Ascending aorta (tissue), 2 donors: ENCODE data around the gene YPEL3. TPM values are rescaled to one million over a fixed set of nuclear protein-coding genes. Genes with fewer than 3 reads are reported as not detected.
A peak's percentile ranks its signal among the peaks of the same experiment; 100 is the strongest.

Experiments used
- DNase-seq, 2 donors: peaks; one replicate each; pipeline ENCODE4 v3.0.0-alpha.2; 2019; ENCODE audit warnings: low spot score in 2 of 2
- H3K27ac ChIP-seq, 2 donors: fragments of 200-600 bp; sonication (generic); one replicate each; pipeline ENCODE4 v1.5.1; 2016 to 2017; ENCODE audit warnings: mild to moderate bottlenecking in 1 of 2
- H3K27me3 ChIP-seq: fragments of 200-600 bp; sonication (generic); one replicate; pipeline ENCODE4 v1.5.1; 2017
- H3K36me3 ChIP-seq, 2 donors: fragments of 200-600 bp; sonication (generic); one replicate each; pipeline ENCODE4 v1.5.1; 2016
- H3K4me1 ChIP-seq, 2 donors: fragments of 200-600 bp; sonication (generic); one replicate each; pipeline ENCODE4 v1.5.1; 2016 to 2017; ENCODE audit warnings: mild to moderate bottlenecking in 1 of 2
- H3K4me3 ChIP-seq, 2 donors: fragments of 200-600 bp; sonication (generic); one replicate each; pipeline ENCODE4 v1.5.1; 2016 to 2017; ENCODE audit warnings: mild to moderate bottlenecking in 1 of 2
- H3K9me3 ChIP-seq, 2 donors: fragments of 200-600 bp; sonication (generic); one replicate each; pipeline ENCODE4 v1.5.1; 2016
- intact Hi-C: fragments of 100-400 bp; cut with DNase I; formaldehyde crosslinking; loops from one replicate; pipeline ENCODE4 v1.15.1; 2023
- total RNA-seq: library from RNA; depleted of rRNA; stranded (reverse); fragments of >200 nt; gene quantifications from one replicate; pipeline ENCODE4 v1.1.0, GENCODE V29; 2016
- TF ChIP-seq, protein P1 (sequence below), 3 experiments: fragments of 200-600 bp in 2 of 3; fragments of 450-650 bp in 1 of 3; sonication (generic) in 2 of 3; IDR thresholded peaks; one replicate each; pipeline ENCODE4 v1.5.1; 2016 to 2019; ENCODE audit warnings: antibody characterized with exemption in 3 of 3, mild to moderate bottlenecking in 1 of 3, moderate library complexity in 1 of 3

The YPEL3 gene
- total RNA-seq, 1 donor from 2014 or later: 98.6 TPM

DNA sequence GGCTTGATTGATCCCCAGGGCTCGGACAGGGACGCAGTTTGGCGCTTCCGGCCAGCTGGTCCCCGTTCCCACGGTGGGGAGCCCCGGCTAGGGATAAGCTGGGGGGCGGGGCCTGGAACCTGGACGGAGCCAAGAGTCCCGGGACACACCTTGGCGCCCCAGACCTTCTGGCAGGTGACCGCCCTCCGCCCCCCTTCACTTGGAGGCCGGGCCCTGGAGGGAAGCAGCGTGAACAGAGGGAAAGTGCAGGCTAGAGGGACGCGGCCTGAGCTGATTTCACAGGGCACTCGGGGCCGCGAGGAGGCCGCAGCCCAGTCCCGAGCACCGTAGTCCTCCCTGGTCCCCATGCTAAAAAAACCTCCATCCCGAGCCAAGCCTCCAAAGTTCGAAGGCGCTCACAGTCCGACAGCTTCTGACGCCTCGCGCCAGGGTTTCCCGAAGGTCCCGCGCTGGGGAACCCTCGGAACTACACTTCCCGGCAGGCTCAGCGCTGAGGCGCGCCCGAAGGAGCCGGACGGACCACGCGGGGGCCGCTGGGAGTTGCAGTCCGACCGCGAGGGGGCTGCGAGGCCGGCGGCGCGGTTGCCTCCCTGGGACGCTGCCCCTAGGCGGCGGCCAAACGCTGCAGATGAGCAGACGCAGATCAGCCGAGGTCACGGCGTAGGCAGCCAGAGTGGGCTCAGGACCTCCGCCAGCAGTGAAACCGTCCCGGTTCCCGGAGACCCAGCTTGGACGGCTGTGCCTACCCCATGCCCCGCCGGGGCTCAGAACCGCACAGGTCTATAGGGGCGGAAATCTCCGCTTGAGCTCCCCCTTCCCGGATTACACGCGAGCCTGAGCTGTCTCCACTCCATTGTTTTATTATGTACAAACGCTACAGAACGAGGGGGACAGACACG, 4.3 kb downstream of the YPEL3 start, which contains the start of gene TBX6:
Gene TBX6, minus strand, starts transcription at position 451 of the 899 bp plus-strand sequence. CDS start 731 bp downstream, outside the sequence.
- TF ChIP-seq, protein P1, sequence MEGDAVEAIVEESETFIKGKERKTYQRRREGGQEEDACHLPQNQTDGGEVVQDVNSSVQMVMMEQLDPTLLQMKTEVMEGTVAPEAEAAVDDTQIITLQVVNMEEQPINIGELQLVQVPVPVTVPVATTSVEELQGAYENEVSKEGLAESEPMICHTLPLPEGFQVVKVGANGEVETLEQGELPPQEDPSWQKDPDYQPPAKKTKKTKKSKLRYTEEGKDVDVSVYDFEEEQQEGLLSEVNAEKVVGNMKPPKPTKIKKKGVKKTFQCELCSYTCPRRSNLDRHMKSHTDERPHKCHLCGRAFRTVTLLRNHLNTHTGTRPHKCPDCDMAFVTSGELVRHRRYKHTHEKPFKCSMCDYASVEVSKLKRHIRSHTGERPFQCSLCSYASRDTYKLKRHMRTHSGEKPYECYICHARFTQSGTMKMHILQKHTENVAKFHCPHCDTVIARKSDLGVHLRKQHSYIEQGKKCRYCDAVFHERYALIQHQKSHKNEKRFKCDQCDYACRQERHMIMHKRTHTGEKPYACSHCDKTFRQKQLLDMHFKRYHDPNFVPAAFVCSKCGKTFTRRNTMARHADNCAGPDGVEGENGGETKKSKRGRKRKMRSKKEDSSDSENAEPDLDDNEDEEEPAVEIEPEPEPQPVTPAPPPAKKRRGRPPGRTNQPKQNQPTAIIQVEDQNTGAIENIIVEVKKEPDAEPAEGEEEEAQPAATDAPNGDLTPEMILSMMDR (IDR thresholded peaks at IDR 0.05): peak; percentile 75 to 96 (median 81)
- Histone ChIP-seq H3K4me1 (peaks cover 22 to 27% of the 10 kb centered on the region in 2 donors), H3K9me3 (no peaks in the 10 kb centered on the region), H3K27ac (peak within 1 kb of the TSS; percentile 74 to 84), H3K36me3 (peaks cover 9 to 11% of the 10 kb centered on the region in 2 donors), H3K4me3 (peak within 1 kb of the TSS; percentile 53 to 72), H3K27me3 (no peaks in the 10 kb centered on the region)
- DNase-seq: peak; percentile 65 to 95
- intact Hi-C loops: loop anchor here (1.0 to 10.0 kb wide), 6 partner anchors 15 to 283 kb away; partner anchors contain the start of genes ALDOA, CORO1A, MYL11 and TBC1D10B

DNA sequence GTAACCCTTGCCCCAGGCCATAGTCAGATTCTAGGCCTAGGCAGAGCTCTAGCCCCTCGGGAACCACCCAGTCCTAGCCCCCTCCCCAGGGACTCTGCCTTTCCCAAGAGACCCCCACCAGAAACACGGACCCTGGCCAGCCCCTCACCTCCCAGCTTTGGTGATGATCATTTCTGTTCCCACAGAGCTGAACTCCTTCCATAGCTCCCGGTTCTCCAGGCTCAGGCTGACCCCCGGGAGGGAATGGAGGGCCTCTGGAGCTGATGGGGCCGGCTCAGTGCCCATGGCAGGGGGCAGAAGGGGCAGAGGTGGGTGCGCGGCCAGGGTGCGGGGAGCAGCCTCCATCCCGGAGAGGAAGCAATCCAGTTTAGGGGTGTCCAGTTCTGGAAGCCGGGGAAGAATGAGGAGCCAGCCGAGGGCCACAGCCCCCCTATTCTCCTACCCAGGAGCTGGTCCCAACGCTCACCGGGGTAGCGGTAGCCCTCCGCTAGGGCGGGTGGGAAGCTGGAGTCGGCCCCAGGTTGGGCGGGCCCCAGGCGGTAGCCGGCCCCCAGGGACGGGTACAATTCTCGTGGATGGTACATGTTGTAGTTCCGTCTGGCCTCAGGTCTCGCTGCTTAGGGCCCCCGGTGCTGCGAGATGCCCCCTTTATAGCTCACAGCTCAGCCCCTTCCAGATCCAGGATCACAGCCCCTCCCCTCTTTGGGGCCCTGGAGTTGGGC, 5.2 kb downstream of the YPEL3 start:
- Histone ChIP-seq H3K9me3 (no peaks in the 10 kb centered on the region), H3K36me3 (peaks cover 9 to 11% of the 10 kb centered on the region in 2 donors), H3K27me3 (no peaks in the 10 kb centered on the region), H3K4me1 (peaks cover 22 to 25% of the 10 kb centered on the region in 2 donors), H3K27ac (peak overlapping the region; percentile 51 to 74), H3K4me3 (peak overlapping the region; percentile 53 to 72)
- intact Hi-C loops: loop anchor here (2.0 to 10.0 kb wide), 4 partner anchors 14 to 284 kb away; partner anchors contain the start of genes CORO1A, MYL11 and TBC1D10B
- no peak for DNase-seq
- TF ChIP-seq, protein P1 (IDR thresholded peaks at IDR 0.05): no peak

DNA sequence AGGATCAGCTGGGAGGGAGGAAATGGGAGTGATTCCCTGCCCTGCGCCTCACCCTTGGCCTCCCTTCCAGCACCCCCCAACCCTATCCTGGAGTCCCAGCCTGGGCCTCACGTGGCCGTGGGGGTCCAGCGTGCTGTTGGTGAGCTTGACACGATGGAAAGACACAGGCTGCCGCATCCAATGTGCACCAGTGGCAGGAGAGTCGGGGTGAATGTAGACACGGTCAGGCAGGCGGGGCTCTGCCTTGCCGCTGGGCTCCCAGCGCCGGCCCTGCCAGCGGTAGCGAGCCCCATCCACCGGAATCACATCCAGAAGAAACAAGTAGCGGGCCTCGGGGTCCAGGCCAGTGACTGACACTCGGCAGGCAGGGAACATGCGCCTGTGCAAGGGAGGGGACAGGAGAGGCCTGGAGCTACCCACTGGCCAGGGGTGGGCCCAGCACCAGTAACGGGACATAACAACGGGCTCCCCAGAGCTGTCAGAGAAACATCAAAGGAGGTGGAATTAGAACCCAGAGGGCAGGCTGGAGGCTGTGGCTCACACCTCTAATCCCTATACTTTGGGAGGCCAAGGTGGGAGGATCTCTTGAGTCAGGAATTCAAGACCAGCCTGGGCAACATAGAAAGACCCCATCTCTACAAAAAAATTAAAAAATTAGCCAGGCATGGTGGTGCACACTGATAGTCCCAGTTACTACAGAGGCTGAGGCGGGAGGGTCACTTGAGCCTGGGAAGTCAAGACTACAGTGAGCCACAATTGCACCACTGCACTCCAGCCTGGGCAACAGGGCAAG, 7.0 kb downstream of the YPEL3 start:
- Histone ChIP-seq H3K36me3 (peaks cover 14 to 20% of the 10 kb centered on the region in 2 donors), H3K9me3 (no peaks in the 10 kb centered on the region), H3K27ac (no peak overlapping the region), H3K4me1 (peaks cover 16 to 19% of the 10 kb centered on the region in 2 donors), H3K27me3 (no peaks in the 10 kb centered on the region), H3K4me3 (no peak overlapping the region)
- no peak for DNase-seq
- intact Hi-C loops: no loop called here
- TF ChIP-seq, protein P1 (IDR thresholded peaks at IDR 0.05): no peak

DNA sequence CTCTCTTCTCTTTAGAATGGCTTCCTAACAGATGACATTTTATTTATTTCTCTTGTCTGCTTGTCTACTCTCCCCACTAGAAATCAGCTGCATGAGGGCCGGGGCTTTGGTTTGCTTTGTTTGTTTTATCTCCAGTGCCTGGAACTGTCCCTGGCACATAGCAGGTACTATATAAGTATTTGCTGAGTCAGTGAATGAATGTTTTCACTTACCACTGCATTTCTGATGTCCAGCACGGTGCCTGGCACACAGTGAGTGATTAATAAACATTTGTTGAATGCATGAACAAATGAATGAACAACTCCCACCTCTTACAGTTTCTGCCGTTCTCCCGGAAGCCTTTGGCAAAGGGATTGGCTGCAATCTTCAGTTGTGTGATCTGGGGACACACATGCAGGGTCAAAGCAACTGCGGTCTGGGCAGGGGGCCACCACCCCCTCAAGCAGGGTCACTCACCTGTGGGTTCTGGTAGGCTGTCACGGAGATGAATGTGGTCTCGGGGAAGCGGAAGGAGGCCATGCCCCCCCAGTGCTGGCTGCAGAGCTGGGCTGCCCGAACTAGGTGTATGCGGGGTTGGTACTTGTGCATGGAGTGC, 7.7 kb downstream of the YPEL3 start:
- TF ChIP-seq, protein P1 (IDR thresholded peaks at IDR 0.05): no peak
- H3K27ac ChIP-seq: no peak overlapping the region
- DNase-seq: no peak
- intact Hi-C loops: no loop called here
- peaks cover 17 to 24% of the 10 kb centered on the region in 2 donors for H3K36me3 ChIP-seq
- peaks cover 16 to 19% of the 10 kb centered on the region in 2 donors for H3K4me1 ChIP-seq
- H3K9me3 ChIP-seq: no peaks in the 10 kb centered on the region
- H3K4me3 ChIP-seq: no peak overlapping the region
- H3K27me3 ChIP-seq: no peaks in the 10 kb centered on the region
